ENCODE results near the gene AGPAT1.
"Not testable (repeated sequence)": the region's sequence is repeated elsewhere in the genome, so short reads cannot be mapped to it uniquely, and the experiment has no call there.

The AGPAT1 gene

DNA sequence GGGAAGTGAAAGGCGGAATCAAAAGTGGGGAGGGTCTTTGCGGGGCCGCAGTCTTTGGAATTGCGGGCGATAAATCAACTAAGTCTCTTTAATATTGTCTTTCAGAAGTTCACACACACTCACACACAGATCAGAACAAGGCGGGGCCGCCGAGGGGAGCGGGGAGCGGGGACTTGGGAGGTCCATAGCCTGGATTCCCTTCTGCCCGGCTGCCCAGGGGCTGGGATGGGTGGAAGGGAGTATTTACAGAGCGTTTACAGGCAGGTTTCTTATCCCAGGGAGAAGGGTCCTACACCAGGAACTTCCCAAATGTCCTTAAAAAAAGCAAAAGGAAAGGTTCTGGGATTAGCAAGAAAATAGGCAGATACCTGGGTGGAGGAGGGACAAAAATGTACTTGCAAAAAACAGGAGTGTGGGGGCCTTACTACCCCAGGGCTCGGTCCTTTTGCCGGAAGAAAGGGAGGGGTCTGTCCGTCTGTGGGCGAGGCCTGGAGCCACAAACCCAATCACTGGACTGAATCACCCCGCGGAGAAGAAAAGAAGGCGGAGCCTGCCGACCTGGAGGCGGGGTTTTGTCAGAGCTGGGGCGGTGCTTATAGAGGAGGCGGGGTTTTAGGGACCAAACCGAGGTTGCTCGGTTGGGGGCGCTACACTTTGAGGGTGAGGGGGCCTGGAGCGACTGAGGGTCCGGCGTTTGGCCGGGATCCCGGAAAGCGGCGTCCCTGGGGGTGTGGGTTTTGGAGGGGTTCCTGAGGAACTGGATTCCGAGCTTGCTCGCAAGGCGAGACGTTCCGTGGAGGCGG lies 27.4 kb downstream of the AGPAT1 start:
- DNase-seq (ENCODE audit: low read depth): no peak

DNA sequence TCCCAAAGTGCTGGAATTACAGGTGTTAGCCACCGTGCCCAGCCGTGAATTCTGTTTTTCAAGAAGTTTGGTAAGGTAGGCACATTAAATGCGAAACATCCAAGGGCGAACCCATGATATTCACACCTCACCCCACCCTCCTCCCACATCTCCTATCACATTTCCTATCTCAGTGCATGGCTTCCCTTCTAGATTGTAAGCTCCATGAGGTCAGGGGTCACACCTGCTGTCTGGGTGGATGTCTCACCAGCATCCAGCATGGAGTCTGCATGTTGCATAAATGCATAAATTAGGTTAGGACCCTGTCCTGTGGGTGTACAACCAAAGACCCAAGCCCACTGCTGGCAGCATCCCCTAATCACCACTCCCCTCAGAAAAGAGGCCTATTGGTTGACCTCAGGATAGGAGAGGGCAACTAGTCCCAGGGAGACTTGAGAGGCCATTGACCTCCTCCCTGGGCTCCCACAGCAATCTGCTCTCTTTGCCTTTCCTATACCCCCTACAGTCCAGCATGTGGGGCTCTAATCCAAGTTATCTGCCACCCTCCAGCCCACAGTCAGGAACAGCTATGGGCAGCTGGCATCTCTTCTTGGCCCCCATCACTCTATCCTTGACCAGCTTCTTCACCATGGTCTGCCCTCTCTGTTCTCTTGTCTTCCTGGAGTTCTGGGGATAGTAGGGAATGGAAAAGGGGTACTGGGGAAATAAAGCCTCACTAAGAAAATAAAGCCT lies 28.3 kb downstream of the AGPAT1 start:
- DNase-seq (ENCODE audit: low read depth): no peak

DNA sequence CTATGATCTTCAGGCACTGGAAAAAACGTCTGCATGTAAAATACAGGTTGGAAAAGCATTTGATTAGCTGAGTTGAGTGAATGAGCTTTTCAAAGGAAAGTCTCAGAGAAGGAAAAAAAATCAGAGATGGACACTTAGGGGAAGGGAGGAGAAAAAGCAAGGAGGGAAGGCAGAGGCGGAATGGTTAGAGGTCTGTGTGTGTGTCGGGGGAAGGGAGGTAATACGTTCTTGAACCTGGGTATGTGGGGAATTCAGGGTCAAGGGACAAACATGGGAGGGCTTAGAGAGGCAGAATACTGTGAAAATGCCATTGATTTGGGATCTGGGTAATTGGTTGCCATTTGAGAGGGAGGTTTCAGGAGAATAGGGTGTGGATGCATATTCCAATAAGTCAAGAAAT lies 29.2 kb downstream of the AGPAT1 start:
- no peak for DNase-seq (ENCODE audit: low read depth)

DNA sequence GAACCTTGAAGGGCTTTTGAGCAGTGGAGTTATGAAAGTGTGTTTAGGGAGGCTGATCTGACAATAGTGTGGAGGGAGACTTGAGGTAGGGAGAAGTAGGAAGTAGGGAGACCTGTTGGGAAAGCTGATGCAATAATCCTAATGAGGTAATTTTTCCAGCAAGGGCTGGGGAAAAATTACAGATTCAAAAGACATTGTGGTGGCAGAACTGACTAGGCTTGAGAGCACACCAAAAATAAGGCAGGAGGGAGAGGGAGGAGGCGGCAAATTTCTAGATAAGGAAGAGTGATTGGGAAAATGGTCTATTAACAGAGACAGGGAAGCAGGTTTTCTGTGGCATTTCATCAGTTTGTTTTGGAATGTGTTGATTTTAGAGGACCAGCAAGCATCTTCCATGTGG lies 29.6 kb downstream of the AGPAT1 start:
- no peak for DNase-seq (ENCODE audit: low read depth)

DNA sequence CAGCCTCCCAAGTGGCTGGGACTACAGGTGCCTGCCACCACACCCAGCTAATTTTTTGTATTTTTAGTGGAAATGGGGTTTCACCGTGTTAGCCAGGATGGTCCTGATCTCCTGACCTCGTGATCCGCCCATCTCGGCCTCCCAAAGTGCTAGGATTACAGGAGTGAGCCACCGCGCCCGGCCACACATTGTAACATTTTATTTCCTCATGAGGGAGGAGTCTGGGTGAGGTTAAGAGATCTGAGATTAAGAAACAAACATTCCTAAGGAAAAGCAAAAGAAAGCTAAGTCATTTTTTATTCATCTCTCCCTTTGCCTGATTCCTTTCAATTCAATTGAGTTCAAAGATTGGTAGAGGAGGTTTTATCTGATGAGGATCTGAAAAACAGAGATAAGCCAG lies 31.6 kb downstream of the AGPAT1 start:
- not testable (repeated sequence) for DNase-seq (ENCODE audit: low read depth)

DNA sequence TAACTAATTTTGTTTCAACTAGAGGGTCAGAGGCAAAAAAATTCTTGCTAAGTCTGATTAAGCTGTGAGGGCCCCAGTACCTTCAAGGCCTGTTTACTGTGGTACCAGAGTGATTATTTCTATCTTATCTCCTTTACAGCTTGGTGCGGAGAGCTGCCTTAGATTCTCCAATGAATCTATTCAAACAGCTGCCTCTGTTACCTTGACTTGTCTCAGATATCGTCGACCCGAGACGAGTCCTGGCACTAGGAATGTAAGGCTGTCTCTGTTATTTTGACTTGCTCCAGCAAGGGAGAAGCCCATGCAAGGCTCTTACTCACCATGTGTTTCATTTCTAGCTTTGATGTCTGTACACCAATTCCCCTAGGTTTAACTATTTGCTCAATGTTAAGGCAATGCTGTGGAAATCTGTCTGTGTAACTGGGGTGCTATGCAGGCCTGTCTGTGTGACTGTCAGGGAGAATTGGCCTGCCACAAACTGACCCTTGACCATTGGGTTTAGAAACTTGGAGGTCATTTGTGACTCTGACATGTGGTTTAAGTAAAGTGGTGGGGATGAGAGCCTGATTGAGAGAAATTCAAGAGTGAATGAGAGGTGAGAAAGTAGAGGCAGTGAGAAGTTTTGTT lies 35.4 kb downstream of the AGPAT1 start:
- no peak for DNase-seq (ENCODE audit: low read depth)

DNA sequence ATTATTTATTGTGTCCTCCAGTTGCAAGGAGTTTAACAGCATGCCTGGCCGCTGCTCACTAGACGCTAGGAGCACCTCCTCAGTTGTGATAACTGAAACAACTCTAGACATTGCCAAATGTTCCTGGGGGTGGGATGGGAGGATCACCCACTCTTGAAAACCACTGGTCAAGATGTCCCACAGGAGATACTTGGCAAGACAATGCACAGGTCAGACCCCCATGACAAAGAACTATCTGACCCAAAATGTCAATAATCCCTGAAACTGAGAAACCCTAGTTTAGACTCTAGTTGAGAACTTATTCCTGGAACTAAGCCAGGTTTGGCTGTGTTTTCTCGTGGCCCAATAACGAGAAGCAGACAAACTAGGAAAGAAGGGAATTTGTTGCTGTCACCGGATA lies 36.3 kb downstream of the AGPAT1 start:
- DNase-seq (ENCODE audit: low read depth): no peak

DNA sequence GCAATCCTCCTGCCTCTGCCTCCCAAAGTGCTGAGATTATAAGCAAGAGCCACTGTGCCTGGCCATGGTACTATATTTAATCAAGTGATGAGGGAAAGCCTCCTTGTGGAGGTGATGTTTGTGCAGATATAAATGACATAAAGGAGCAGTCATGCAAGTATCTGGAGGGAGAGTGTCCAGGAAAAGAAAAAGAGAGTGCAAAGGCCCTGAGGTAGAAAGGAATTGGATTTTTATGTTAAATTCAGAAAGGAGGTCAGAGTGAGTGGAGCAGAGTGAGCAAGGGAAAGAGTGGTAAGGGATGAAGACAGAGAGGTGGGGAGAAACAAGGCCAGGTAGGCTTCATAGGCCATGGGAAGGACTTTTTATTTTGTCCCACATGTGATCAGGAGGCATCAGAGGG lies 38.4 kb downstream of the AGPAT1 start:
- DNase-seq (ENCODE audit: low read depth): no peak

DNA sequence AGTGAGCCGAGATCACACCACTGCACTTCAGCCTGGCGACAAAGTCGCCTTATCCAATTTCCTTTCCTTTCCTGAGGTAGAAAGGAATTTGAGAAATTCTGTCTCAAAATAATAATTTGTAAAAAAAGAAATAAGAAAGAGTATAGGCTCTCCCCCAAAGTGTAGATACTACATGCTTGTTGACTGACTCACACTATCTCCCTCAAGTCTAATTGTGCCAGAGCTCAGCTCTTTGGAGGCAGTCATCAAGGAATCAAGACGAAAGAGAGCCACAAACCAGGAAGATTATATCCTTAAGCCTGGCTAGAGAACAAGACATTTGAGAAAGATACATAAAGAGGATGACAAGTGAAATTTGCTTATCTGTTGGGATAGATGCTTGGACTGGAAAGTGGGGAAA lies 42.1 kb downstream of the AGPAT1 start:
- DNase-seq (ENCODE audit: low read depth): peak; percentile 85

DNA sequence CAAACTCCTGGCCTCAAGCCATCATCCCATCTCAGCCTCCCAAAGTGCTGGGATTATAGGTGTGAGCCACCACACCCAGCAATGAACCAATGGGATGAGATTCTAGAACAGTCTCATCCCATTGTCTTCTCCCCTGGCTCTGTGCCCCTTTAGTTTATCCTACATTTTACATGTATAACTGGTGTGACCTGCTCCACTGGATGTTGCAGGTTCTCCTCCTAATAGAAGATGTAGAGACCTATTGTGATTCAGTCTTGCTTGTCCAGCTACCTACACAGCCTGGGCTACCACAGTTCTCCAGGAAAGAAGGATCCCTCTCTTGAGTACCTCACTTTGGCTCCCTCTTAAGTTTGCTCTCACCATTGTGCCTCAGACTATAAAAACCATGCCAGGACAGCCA lies 43.8 kb downstream of the AGPAT1 start:
- no peak for DNase-seq (ENCODE audit: low read depth)

DNA sequence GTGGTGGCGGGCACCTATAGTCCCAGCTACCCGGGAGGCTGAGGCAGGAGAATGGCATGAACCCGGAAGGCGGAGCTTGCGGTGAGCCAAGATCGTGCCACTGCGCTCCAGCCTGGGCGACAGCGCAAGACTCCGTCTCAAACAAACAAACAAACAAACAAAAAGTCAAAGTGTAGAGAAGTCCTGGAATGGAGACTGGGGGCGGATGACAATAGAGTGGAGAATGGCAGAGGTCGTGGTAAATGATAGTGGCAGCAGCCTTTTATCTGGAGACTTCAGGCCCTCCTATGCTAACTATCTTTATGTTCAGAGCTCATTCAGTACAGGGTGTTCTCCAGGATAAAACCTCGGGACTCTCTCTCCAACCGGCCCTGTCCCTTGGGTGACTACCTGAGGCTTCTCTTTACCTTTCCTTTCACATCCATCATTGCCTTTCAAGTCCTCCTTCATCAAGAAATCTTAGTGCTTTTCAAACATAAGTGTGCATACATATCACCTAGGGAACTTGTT lies 44.4 kb downstream of the AGPAT1 start:
- DNase-seq (ENCODE audit: low read depth): no peak

DNA sequence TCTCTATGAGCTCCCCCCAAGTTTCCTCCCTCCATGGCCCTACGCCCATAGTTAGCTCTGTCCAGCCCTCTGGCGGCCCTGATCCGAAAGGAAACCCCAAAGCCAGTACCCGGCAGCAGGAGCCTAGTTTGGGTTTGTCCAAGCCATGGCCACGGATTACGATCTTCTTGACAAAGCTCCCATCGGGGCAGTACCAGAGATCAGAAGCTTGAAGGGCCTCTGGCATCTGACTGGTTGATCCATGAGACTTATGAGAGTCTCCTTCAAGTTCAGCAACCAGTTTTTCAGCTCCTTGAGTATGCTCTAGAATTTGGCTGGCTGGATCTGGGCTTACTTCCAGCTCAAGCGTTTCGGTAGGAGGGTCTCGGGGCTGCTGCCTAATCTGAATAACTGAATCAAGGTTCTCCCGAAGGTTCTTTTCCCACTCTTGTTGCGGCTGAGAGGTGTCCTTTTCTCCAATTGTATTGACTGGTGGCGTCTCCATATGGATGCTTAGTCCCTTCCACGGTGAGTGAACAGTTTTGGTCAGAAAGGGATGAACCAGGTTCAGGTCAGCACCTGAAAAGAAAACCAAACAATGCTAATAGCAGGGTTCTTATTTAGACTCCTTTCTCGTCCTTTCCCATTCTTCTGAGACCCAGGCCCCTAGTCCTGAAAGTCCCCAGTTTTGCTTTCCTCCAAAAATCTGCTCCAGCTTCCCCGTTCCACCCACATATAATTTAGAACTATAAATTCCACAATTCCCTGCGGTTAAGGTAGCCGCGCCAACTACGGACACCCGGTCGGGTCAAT lies 46.4 kb downstream of the AGPAT1 start:
- no peak for DNase-seq (ENCODE audit: low read depth)

DNA sequence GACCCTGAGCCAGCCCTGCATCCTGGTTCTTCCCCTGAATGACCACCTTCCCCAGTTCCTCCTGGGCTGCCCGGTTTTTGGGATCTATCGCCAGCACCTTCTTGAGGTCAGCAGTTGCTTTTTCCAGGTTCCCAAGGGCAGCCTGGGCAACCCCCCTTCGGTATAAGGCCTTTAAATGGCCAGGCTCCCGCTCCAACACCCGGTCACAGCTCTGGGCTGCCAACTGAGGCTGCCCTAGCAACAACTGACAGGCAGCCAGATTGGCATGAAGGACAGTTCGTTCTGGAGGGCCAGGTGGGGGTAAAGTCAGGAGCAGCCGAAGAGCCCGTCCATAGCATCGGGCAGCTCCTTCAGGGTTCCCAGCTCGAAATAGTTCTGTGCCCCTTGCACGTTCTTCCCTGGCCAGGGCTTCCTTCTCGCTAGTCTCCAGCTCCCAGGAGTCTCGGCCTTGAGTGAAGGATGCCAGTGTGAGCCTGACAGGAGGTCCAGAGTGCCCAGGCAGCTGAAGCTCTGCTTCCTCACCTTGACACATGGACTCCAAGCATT lies 47.1 kb downstream of the AGPAT1 start:
- no peak for DNase-seq (ENCODE audit: low read depth)

DNA sequence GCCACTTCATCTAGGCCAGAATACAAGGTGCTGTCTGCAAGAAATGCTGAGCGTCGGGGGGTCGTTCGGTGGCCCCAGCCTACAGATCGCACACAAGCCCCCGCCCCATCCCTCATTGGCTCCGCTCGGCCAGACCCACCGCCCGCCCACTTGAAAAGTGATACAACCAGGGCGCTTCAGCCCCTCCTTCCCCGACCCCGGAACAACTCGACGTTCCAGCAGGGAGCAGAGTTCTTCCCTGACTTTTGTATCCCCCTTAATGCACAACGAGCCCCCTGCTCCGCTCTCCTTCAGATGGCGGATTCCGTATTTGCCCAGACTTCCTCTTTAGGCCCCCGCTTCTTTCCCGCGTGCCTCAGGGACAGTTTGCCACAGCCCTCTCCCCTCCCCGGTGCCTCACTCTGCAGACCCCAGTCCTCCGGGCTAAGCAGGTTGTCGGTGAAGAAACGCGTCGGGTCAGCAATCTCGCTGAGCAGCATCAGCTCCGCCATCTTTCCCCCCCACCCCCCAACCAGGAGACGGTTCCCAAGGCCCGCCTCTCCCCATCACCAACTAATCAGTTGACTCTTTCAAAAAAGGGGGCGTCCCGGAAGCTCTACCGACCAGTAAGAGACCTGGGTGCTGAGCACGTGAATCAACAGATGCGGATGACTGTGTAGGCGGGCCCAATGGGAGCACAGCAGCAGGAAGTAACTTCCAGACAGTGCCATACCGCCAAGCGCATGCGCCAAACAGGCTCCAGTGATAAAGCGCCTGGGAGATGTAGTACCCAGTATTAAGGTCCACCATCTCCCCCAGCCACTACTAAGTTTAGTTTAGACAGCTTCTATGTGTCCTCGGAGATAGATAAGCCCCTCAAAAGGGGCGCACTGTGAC lies 47.9 kb downstream of the AGPAT1 start, which contains the start of gene ATF6B:
Gene ATF6B (minus strand): TSS at position 530 of the 876 bp plus-strand sequence. CDS start 39 bp downstream, at position 491.
- DNase-seq (ENCODE audit: low read depth): peak; percentile 100

DNA sequence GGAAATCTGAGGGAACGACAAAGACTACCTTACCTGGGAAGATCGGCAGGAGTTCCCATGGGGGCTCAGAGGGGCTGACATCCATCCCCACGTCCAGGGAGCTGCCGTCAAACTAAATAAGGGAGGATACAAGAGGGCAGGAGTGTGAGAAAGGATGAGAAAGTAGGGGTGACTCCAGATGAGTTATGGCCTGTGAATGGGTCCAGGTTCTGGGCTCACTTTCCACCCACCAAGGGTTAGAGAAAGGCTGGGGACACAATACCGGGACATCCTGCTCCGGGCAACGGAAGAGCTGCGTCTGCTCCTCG lies 48.5 kb downstream of the AGPAT1 start:
- DNase-seq (ENCODE audit: low read depth): no peak

DNA sequence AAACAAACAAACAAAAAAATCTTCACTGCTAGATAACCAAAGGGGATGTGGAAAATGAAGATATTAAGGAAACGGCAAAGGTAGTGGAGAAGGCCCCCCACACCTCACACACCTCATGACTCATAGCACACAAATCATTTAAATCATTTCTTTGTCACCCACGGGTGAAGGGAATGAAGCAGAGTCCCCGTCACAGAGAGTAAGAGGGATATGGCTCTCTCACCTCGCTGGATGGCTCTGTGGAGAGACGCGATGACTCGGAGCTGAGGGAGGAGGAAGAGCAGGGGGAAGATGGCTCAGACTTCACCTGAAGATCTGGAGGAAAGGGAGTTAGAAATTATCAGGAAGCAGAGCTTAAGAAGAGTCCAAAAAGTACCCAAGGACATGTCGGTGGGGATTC lies 49.0 kb downstream of the AGPAT1 start:
- DNase-seq (ENCODE audit: low read depth): no peak

DNA sequence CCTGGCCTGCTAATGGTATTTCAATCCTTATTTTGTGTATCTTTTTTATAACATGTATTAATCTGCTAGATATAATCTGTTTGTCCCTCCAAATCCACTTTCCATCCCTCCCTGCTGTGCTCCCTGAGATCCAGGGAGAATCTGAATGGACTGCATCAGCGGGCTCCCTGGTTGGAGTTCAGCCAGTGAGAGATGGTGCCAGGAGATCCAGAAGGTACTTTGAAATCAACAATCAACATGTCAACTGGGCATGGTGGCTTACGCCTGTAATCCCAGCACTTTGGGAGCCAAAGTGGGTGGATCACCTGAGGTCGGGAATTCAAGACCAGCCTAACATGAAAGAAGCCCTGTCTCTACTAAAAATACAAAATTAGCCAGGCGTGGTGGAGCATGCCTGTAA lies 52.2 kb downstream of the AGPAT1 start:
- no peak for DNase-seq (ENCODE audit: low read depth)

DNA sequence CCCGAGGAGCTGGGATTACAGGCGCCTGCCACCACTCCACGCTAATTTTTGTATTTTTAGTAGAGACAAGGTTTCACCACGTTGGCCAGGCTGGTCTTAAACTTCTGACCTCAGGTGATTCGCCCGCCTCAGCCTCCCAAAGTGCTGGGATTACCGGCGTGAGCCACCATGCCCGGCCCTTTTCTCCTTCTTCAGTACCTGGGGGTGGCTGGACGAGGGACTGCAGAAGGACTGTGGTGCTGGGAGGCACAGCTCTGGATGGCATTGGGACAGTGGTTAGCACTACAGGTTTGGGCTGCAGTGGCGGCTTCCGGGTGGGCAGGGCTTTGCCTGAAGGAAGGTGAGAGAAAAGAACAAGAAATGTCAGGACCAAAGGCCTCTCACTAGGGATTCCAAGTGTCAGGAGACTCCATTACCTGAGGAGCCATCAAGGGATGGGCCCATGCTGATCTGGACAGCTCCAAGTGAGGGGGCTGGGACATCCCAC lies 55.3 kb downstream of the AGPAT1 start:
- no peak for DNase-seq (ENCODE audit: low read depth)

DNA sequence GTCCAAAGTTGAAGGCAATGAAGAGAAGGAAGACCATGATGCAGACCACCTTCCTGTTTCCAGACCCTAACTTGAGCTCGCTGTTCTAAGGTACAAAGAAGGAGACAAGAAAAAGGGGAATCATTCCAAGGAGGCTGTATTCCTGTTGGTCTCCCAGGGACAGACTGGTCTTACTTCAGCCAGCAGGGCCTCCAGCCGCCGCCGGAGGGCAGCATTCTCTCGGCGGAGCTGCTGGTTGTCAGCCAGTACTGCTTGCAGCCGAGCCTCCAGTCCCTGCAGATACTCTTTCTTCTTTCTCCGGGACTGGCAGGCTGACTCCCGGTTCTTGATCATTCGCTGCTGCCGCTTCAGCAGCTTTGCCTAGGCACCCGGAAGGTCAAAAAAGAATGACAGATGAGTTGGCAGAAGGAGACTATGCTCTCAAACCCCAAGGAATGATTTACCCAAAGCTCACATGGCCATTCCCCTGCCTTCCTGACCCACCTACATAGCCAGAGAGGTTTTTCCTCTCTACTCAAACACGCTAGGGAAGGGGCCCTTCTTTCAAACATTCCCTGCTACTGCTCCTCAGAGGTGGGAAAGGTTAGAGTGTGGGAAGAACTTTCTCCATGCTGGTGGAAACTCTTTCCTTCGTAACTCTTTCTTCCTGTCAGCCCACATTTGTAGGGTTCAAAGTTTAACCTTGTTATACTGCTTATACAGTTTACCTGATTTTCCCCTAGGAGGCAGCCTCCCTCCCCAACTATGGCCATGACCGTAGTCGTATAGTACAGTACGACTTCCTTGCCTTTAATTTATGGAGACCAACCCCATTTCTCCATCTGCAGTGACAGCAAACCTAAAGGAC lies 56.9 kb downstream of the AGPAT1 start:
- peak; percentile 86 for DNase-seq (ENCODE audit: low read depth)

Measured in EH (cell line).